ENCODE data around the gene STXBP1. TPM values are rescaled to one million over a fixed set of nuclear protein-coding genes. Genes with fewer than 3 reads are reported as not detected.

STXBP1 gene
- total and polyA plus RNA-seq, 4 donors: 19.2 to 65.8 (median 46.7) TPM

- TF ChIP-seq CTCF (IDR thresholded peaks at IDR 0.05; ENCODE audit: control extremely low read depth, extremely low read depth): no peak
- Histone ChIP-seq H3K36me3 (ENCODE audit: control insufficient read depth in 4 of 4, insufficient read depth in 4 of 4, low read length in 4 of 4) (peaks cover 0 to 23% (median 5%) of the 10 kb centered on the region in 4 donors), H3K9me3 (ENCODE audit: control insufficient read depth in 4 of 4, insufficient read depth in 3 of 4, low read length in 3 of 4) (no peaks in the 10 kb centered on the region), H3K9ac (ENCODE audit: insufficient read depth in 1 of 2, low read length in 2 of 2) (peak overlapping the region in 1 of 2 donors; percentile 71), H3K4me1 (ENCODE audit: control insufficient read depth in 5 of 5, insufficient read depth in 5 of 5, low read length in 5 of 5) (peaks cover 0 to 12% (median 4%) of the 10 kb centered on the region in 5 donors), H3K4me3 (no peak overlapping the region), H3K27ac (ENCODE audit: low read depth in 1 of 2, low read length in 1 of 2) (peak overlapping the region in 1 of 2 donors; percentile 94), H3K27me3 (ENCODE audit: control insufficient read depth in 3 of 3, insufficient read depth in 3 of 3, low read length in 2 of 3) (no peaks in the 10 kb centered on the region)
- no peak for ATAC-seq (ENCODE audit: insufficient read depth, low FRiP score)
- WGBS, 2 donors: 56 to 59% methylated on average over 22 of the region's 22 CpGs
- no peak for DNase-seq
Observed at GRCh38 chr9:127734247-127734746, 122.2 kb downstream of the STXBP1 start.

- peak; percentile 97 for TF ChIP-seq CTCF (IDR thresholded peaks at IDR 0.05; ENCODE audit: control extremely low read depth, extremely low read depth)
- Histone ChIP-seq H3K27me3 (ENCODE audit: control insufficient read depth in 3 of 3, insufficient read depth in 3 of 3, low read length in 2 of 3) (no peaks in the 10 kb centered on the region), H3K9me3 (ENCODE audit: control insufficient read depth in 4 of 4, insufficient read depth in 3 of 4, low read length in 3 of 4) (no peaks in the 10 kb centered on the region), H3K9ac (ENCODE audit: insufficient read depth in 1 of 2, low read length in 2 of 2) (peak within 1 kb of the TSS; percentile 21 to 76), H3K4me1 (ENCODE audit: control insufficient read depth in 5 of 5, insufficient read depth in 5 of 5, low read length in 5 of 5) (peaks cover 0 to 12% (median 4%) of the 10 kb centered on the region in 5 donors), H3K36me3 (ENCODE audit: control insufficient read depth in 4 of 4, insufficient read depth in 4 of 4, low read length in 4 of 4) (peaks cover 0 to 29% (median 5%) of the 10 kb centered on the region in 4 donors), H3K27ac (ENCODE audit: low read depth in 1 of 2, low read length in 1 of 2) (peak within 1 kb of the TSS; percentile 94 to 97), H3K4me3 (peak within 1 kb of the TSS; percentile 44)
- ATAC-seq (ENCODE audit: insufficient read depth, low FRiP score): peak; percentile 96
- WGBS, 2 donors: 0% methylated on average over 60 to 76 of the region's 76 CpGs
- peak; percentile 99 for DNase-seq
Observed at GRCh38 chr9:127734747-127735529, 122.9 kb downstream of the STXBP1 start, which contains the start of gene TOR2A. TOR2A (minus strand) TSS chr9:127735294; CDS start chr9:127735270, 24 bp downstream.

GRCh38 chr9:127735530-127736185 lies 123.6 kb downstream of the STXBP1 start:
- ATAC-seq (ENCODE audit: insufficient read depth, low FRiP score): no peak
- peak in 2 of 3 donors; percentile 31 to 61 for DNase-seq
- H3K27me3 ChIP-seq (ENCODE audit: control insufficient read depth in 3 of 3, insufficient read depth in 3 of 3, low read length in 2 of 3): no peaks in the 10 kb centered on the region
- peaks cover 0 to 30% (median 5%) of the 10 kb centered on the region in 4 donors for H3K36me3 ChIP-seq (ENCODE audit: control insufficient read depth in 4 of 4, insufficient read depth in 4 of 4, low read length in 4 of 4)
- H3K4me3 ChIP-seq: no peak overlapping the region
- peak overlapping the region in 1 of 2 donors; percentile 94 for H3K27ac ChIP-seq (ENCODE audit: low read depth in 1 of 2, low read length in 1 of 2)
- WGBS, 2 donors: 28 to 40% methylated on average over 15 of the region's 15 CpGs
- H3K9me3 ChIP-seq (ENCODE audit: control insufficient read depth in 4 of 4, insufficient read depth in 3 of 4, low read length in 3 of 4): no peaks in the 10 kb centered on the region
- H3K9ac ChIP-seq (ENCODE audit: insufficient read depth in 1 of 2, low read length in 2 of 2): peak overlapping the region in 1 of 2 donors; percentile 76
- no peak for TF ChIP-seq CTCF (IDR thresholded peaks at IDR 0.05; ENCODE audit: control extremely low read depth, extremely low read depth)
- H3K4me1 ChIP-seq (ENCODE audit: control insufficient read depth in 5 of 5, insufficient read depth in 5 of 5, low read length in 5 of 5): peaks cover 0 to 12% (median 4%) of the 10 kb centered on the region in 5 donors
